ENCODE measurements around the gene RPS2. TPM values are rescaled to one million over a fixed set of nuclear protein-coding genes. Genes with fewer than 3 reads are reported as not detected.

The RPS2 gene
- polyA plus RNA-seq, 1 of the 3 experiments (the other 2 are of a cell fraction) = 6,384 TPM

GRCh38 chr16:1983544-1984346 lies 19.1 kb upstream of the RPS2 start, which contains the start of gene GFER:
Gene GFER (plus strand): TSS chr16:1984193. CDS start chr16:1984219, 26 bp downstream.
- Histone ChIP-seq H2AFZ (ENCODE audit: low read depth) (peak within 1 kb of the TSS; percentile 81; the same call in 1 of the 2 replicates), H3K36me3 (replicated peaks in 1 of 2; ENCODE audit: control insufficient read depth in 1 of 2, insufficient read depth in 2 of 2, low read length in 1 of 2) (peaks cover 5 to 14% of the 10 kb centered on the region in 2 experiments), H3K4me2 (peak within 1 kb of the TSS; percentile 99), H3K9ac (peak within 1 kb of the TSS; percentile 85), H3K4me1 (ENCODE audit: control insufficient read depth in 1 of 2, insufficient read depth in 2 of 2, low read depth in 1 of 2, low read length in 1 of 2) (peaks cover 8 to 21% of the 10 kb centered on the region in 2 experiments; a peak in 2 of 4 replicates), H4K20me1 (ENCODE audit: insufficient read depth) (no peaks in the 10 kb centered on the region), H3K4me3 (ENCODE audit: low read depth in 2 of 2, low read length in 1 of 2) (peak within 1 kb of the TSS; percentile 77 to 80), H3F3A (replicated peaks; ENCODE audit: insufficient read depth) (peaks cover 15% of the 10 kb centered on the region), H3K9me2 (no peaks in the 10 kb centered on the region), H3K27ac (ENCODE audit: low read depth in 2 of 2, low read length in 1 of 2) (peak within 1 kb of the TSS; percentile 66 to 95), H3K79me2 (ENCODE audit: insufficient read depth) (peaks cover 19% of the 10 kb centered on the region; the same call in 1 of the 2 replicates), H3K9me3 (no peaks in the 10 kb centered on the region), H3K27me3 (ENCODE audit: insufficient read depth) (no peaks in the 10 kb centered on the region)
- ChIA-PET POLR2A (interaction anchor here (0.6 to 1.8 kb wide), 3 partner anchors 12 to 19 kb away, joined by 3 to 9 read pairs (median 8); partner anchors contain the start of genes RPS2 and TBL3), CTCF (interaction anchor here (0.6 to 12.9 kb wide), 8 partner anchors 12 to 1089 kb away, joined by 3 to 108 read pairs (median 4); partner anchors contain the start of genes RPS2 and TBL3)
- DNase-seq = peak; percentile 99
- WGBS (ENCODE audit: low lambda C conversion rate) = 4% methylated on average over 29 of the region's 109 CpGs
- TF ChIP-seq RAD21 (IDR thresholded peaks at IDR 0.05; ENCODE audit: low read length) (no peak), FOXM1 (IDR thresholded peaks at IDR 0.05; ENCODE audit: low read depth) (no peak), POLR2AphosphoS5 (IDR thresholded peaks at IDR 0.05; ENCODE audit: low read depth, low read length) (peak; percentile 8; the same call in 1 of the 2 replicates), SMC3 (IDR thresholded peaks at IDR 0.05; ENCODE audit: low read depth, low read length) (peak; percentile 11; the same call in 1 of the 2 replicates), CTCF (IDR thresholded peaks at IDR 0.05) (peak; percentile 50), MAX (IDR thresholded peaks at IDR 0.05; ENCODE audit: low read depth) (peak; percentile 14; the same call in 1 of the 2 replicates), ZBTB33 (IDR thresholded peaks at IDR 0.05; ENCODE audit: borderline replicate concordance, low read depth) (no peak), IRF3 (IDR thresholded peaks at IDR 0.05; ENCODE audit: low read depth, low read length) (no peak), TEAD4 (IDR thresholded peaks at IDR 0.05; ENCODE audit: borderline replicate concordance, insufficient read depth) (no peak; the same call in 1 of the 2 replicates), NRF1 (IDR thresholded peaks at IDR 0.05; ENCODE audit: low read depth, low read length) (0 out of 2 replicates have a peak, but pooled peaks have one; percentile 14), EP300 (IDR thresholded peaks at IDR 0.05; ENCODE audit: borderline replicate concordance in 1 of 2, low read depth in 1 of 2, low read length in 1 of 2) (no peak), FOXJ3 (CRISPR knock-in tag; IDR thresholded peaks at IDR 0.05) (no peak), NFIC (IDR thresholded peaks at IDR 0.05; ENCODE audit: borderline replicate concordance) (no peak), RFX5 (IDR thresholded peaks at IDR 0.05; ENCODE audit: low read length) (no peak), TCF12 (IDR thresholded peaks at IDR 0.05) (no peak), JUND (IDR thresholded peaks at IDR 0.05) (no peak), TAF1 (IDR thresholded peaks at IDR 0.05; ENCODE audit: borderline replicate concordance, low read depth, low read length) (peak; percentile 81), YY1 (IDR thresholded peaks at IDR 0.05; ENCODE audit: low read depth) (peak; percentile 94), MXI1 (IDR thresholded peaks at IDR 0.05; ENCODE audit: low read depth, low read length) (peak; percentile 90), RXRA (IDR thresholded peaks at IDR 0.05; ENCODE audit: borderline replicate concordance, low read depth) (no peak; the same call in 1 of the 2 replicates), ELF1 (IDR thresholded peaks at IDR 0.05) (no peak), GATA2 (CRISPR knock-in tag; IDR thresholded peaks at IDR 0.05) (no peak), REST (IDR thresholded peaks at IDR 0.05; ENCODE audit: low read depth, low read length) (peak; percentile 61)
